HepG2 (cell line): ENCODE data around the gene SHISAL1.

Experiments
- MTA1 ChIP-seq: sonication (generic); formaldehyde crosslinking; IDR thresholded peaks from 2 replicates; pipeline ENCODE4 v1.4.0; 2020; ENCODE audit warnings: missing genetic modification reagents, mild to moderate bottlenecking, borderline replicate concordance
- TF ChIP-seq, protein P1 (sequence below): sonication (generic); formaldehyde crosslinking; IDR thresholded peaks from 2 replicates; pipeline ENCODE4 v1.5.0; 2020; ENCODE audit warnings: mild to moderate bottlenecking, missing genetic modification reagents, moderate library complexity

GRCh38 chr22:44248926-44249325, 63.8 kb downstream of the SHISAL1 start:
- TF ChIP-seq, protein P1, sequence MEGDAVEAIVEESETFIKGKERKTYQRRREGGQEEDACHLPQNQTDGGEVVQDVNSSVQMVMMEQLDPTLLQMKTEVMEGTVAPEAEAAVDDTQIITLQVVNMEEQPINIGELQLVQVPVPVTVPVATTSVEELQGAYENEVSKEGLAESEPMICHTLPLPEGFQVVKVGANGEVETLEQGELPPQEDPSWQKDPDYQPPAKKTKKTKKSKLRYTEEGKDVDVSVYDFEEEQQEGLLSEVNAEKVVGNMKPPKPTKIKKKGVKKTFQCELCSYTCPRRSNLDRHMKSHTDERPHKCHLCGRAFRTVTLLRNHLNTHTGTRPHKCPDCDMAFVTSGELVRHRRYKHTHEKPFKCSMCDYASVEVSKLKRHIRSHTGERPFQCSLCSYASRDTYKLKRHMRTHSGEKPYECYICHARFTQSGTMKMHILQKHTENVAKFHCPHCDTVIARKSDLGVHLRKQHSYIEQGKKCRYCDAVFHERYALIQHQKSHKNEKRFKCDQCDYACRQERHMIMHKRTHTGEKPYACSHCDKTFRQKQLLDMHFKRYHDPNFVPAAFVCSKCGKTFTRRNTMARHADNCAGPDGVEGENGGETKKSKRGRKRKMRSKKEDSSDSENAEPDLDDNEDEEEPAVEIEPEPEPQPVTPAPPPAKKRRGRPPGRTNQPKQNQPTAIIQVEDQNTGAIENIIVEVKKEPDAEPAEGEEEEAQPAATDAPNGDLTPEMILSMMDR (CRISPR knock-in tag), result no peak
- TF ChIP-seq MTA1 (CRISPR knock-in tag), result no peak
